Measurements from ENCODE around the gene CRHR1.

- TF ChIP-seq CTCF (IDR thresholded peaks at IDR 0.05; ENCODE audit: borderline replicate concordance, extremely low read depth, low read length, poor library complexity, severe bottlenecking), result no peak
- TF ChIP-seq EZH2 (IDR thresholded peaks at IDR 0.05; ENCODE audit: borderline replicate concordance, low read depth, low read length, severe bottlenecking), result no peak
These were observed 61.5 kb downstream of the CRHR1 start for GRCh38 chr17:45845376-45846185.
